HG03064 (cell line): ENCODE measurements around the gene PKP3.
"Not testable (repeated sequence)": the region's sequence is repeated elsewhere in the genome, so short reads cannot be mapped to it uniquely, and the experiment has no call there.

Source experiments
- ATAC-seq: cut with Tn5 transposase; IDR thresholded peaks from one replicate; pipeline ENCODE4 v1.9.1; 2021; ENCODE audit warnings: low read depth; ENCODE audit not compliant: unreplicated experiment

PKP3 gene

DNA sequence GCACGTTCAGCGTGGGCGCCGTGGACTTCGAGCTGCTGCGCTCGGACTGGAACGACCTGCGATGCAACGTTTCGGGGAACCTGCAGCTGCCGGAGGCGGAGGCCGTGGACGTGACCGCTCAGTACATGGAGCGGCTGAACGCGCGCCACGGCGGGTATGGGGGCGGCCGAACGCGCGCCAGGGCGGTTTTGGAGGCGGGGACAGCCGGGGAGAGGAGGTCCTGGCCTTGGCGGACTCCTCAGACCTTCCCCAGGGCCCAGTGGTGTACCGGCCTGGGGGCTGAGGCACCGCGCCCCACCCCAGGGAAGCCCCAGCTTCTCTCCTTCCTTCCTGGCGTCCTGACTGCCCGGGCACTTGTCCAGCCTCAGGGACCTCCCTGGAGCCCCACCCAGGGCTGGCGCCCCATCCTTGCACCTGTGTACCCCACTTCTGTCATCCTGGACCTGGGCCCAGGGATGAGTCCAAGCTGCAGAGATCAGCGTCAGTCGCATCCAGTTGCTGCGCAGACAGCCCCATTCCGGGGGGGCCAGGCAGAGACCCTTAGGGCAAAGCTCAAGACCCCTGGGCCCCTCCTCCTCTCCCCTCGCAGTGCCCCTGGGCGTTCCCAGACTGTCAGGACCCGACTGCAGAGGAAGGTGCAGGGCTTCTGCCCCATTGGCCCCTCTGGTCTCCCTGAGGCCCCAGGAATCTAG lies 16.7 kb upstream of the PKP3 start:
- ATAC-seq = no peak

GRCh38 chr11:377883-378500 lies 16.0 kb upstream of the PKP3 start:
- no peak for ATAC-seq

- ATAC-seq = no peak
Observed at GRCh38 chr11:379205-380094, 14.6 kb upstream of the PKP3 start.

DNA sequence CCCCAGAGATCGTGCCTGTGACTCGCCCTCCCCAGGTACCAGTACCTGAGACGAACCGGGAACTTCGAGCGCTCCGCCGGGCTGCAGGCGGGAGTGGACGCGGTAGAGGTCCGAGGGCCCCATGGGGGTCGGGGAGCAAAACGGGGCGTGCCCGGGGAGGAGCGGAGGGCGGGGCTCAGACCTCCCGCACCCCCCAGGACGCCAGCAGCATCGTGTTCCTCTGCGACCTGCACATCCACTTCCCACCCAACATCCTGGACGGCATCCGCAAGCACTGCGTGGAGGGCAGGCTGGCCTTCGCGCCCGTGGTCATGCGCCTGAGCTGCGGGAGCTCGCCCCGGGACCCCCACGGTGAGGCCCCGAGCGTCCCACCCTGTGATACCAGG lies 13.9 kb upstream of the PKP3 start:
- no peak for ATAC-seq

DNA sequence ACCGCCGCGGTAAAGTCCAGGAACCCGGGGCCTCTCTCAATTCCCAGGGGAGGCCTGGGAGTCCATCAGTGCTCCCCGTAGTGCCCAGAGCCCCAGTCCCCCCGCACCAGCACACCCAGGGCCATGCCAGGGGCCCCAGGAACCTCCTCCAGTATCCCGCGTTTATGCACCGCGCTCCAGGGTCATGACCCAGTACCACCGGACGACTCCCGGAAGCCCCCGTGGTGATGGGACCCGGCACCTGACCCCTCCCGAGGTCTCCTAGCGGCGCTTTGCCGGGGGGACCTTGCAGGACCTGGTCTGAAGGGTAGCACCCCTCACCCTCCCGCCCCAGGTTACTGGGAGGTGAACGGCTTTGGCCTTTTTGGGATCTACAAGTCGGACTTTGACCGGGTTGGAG lies 13.5 kb upstream of the PKP3 start:
- ATAC-seq = no peak

- no peak for ATAC-seq
Observed at GRCh38 chr11:380996-381395, 13.0 kb upstream of the PKP3 start.

GRCh38 chr11:381501-382072 lies 12.4 kb upstream of the PKP3 start:
- ATAC-seq = no peak

GRCh38 chr11:382081-382629 lies 11.9 kb upstream of the PKP3 start:
- ATAC-seq = no peak

DNA sequence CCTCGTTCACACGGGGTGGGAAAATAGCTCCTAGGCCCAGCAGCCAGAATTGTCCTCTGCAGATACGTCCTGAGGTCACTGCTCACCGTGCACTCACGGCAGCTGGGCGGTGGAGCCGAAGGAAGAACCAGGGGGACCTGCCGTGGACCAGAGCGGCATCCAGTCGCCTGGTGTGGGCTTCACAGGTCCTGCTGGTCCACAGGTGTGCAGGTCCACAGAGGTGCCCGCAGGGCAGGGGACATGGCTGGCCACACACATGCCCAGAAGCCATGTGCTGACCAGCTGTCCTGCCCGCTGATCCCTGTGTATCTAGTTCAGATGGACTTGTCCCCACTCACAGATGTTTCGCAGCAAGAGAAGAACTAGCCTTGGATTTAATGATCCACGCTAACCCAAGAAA lies 10.6 kb upstream of the PKP3 start:
- ATAC-seq = no peak

DNA sequence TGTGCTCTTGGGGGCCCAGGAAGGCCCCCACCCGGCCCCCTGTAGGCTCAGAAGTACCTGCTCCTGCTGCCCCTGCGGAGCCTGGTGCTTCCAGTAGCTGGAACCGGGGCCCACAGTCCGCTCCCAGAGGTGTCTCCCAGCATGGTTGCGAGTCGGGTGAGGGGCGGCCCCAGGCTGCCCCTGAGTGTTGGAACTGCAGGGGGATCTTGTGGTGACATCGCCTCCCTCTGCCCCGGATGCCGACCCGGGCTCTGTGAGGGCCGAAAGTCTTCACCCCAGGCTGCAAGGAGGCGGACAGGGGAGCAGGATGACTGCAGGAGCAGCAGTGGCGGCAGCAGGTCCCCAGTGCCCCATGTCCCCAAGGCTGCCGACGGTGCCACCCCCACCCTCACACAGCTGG lies 9.5 kb upstream of the PKP3 start:
- ATAC-seq = no peak

DNA sequence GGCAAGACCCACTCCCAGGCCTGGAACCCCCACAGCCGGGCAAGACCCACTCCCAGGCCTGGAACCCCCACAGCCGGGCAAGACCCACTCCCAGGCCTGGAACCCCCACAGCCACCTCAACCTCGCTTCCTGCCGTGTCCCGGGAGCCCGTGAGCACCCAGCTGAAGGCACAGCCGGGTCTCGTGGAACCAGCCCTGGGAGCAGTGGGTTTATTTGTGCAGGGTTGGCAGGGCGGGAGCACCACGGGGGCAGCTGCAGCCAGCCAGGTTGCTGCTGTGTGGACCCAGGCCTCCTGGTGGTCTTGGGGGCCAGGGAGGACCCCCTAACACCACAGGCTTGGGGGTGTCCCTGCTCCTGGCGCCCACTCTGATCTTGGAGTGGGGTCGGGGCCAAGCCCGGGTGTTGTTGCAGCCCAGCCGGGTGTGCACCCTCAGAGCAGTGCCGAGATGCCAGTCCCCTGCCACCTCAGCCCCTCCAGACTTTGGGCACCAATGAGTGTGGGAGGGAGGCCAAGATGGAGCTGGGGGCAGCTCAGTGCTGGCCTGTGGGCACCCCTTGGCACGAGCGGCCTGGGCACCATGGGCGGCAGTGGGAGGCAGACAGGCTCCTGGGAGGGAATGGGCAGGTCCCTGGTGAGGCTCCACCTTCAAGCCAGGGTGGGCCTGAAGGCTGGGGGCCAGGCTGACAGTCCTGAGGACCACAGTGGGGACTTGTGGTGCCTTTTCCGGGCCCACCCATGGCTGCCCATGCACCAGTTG lies 8.2 kb upstream of the PKP3 start:
- ATAC-seq = no peak

DNA sequence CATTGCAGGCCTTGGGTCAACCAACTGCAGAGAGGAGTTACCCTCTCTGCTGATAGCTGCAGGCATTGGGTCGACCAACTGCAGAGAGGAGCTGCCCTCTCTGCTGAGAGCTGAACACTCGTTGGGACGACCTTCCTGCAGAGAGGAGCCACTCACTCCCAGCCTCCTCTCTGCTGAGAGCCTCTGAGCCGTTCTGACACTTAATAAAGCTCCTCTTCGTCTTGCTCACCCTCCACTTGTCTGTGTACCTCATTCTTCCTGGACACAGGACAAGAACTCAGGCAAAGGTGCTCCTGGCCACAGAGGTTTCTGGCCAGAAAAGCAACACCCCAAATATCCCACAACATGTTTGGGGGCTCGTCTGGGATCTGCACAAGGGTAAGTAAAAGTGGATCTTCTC lies 7.5 kb upstream of the PKP3 start:
- ATAC-seq = no peak

- no peak for ATAC-seq
Observed at GRCh38 chr11:387193-387793, 6.7 kb upstream of the PKP3 start.

- not testable (repeated sequence) for ATAC-seq
Observed at GRCh38 chr11:389369-389768, 4.6 kb upstream of the PKP3 start.

- no peak for ATAC-seq
Observed at GRCh38 chr11:390175-390574, 3.8 kb upstream of the PKP3 start.

DNA sequence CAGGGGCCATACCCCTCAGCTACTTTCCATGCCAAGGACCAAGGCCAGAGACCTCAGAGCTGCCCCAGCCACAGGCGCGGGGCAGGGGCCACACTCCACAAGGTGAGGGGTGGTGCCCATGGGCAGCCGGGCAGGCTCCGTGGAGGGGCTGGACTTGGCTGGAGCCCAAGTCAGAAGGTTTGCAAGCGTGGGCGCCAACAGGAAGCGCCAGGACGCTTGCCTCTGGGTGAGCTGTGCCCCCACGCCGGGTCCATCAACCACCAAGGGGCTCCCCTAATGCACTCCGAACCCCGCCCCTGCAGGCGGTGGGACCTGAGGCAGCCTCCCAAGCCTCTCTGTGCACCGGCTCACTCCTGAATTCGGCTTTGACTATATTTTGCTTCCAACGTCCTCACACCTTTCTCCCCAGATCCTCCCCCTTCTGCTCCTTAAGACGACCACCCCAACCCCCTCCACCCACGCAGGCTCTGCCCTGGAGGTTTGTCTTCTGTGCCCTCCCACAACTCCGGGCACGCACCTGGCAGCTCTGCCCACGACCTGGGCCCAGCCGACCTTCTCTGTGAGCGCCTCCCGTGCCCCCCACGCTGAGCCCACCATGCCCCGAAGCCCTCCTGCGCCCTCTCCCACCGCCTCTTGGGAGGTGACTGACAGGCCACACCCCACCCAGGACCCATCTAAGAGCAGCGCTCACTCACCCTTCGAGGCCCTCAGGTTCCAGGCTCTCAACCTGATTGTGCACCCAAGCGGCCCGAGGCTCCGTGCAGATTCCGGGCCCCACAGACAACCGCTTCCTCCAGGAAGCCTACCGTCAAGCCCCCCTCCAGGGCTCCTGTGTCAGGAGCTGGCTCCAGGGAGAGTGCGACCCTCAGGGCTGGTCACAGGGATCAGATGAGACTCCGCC lies 2.6 kb upstream of the PKP3 start:
- no peak for ATAC-seq

DNA sequence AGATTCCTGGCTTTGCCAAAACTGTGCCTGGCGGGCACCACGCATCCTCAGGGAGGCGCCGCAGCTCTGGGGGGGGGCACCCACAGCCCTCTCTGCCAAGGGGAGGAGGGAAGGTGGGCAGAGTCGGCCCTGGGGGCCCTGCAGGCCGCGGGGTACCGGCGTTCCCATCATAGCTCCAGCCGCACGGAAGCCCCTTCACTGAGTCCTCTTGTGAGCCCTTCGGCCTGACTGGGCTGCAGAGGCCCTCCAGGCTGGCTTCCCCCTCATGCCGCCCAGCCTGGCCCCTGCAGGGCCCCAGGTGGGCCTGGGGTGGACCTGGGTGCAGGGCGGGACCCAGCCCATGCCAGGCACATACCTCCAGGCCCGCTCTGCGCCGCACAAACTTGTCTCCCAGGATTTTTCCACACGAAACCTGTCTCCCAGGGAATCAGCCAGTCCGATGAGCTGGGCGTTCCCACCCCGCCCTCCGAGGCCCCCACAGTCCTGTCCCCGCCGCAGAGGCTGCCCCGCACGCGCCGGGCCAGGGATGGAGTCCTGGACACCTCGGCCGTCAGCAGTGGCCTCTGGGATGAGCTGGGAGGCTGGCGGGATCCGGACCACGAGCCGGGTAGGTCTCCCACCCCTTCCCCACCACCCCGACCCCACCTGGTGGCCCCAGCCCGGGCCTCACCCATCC lies 1.8 kb upstream of the PKP3 start:
- no peak for ATAC-seq
